Endometrial microvascular endothelial cells (primary cell): Measurements from ENCODE around the gene ELAVL4. TPM values are rescaled to one million over a fixed set of nuclear protein-coding genes. Genes with fewer than 3 reads are reported as not detected.

Source experiments
- in situ Hi-C: cut with HindIII; loops from 2 replicates; pipeline ENCODE4 v1.10.0; 2017; ENCODE audit warnings: low sequenced_read_pairs, low pct_unique_long_range_greater_than_20kb; ENCODE audit errors: inconsistent ontology term
- total RNA-seq: library from RNA; depleted of rRNA; stranded (reverse); fragments of >200 nt; gene quantifications from one replicate; pipeline ENCODE4 v1.2.3, GENCODE V29; 2015; ENCODE audit errors: inconsistent ontology term

The ELAVL4 gene
- total RNA-seq, 1 donor from 2014 or later = not detected

DNA sequence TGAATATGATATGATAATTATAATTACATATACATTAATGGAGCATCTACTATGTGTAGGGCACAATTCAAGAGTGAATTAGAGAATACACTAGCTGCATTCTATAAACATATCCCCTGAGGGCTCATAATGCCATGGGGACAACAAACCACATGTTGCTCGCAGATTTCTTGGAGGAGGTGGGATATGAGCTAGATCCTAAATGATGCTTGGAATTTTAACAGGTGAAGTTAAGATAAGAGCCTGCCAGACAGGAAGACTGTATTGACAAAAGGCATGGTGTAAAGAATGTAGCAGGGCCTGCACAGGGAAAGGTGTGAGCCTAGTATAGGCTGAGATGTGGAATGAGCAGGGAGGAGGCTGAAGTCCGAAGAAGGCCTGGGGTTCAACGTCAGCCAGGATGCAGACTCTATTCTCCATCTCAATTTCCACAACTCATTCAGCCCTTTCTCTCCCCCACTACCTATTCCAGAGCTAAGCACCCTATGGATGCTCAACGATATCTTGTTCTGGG is 120.2 kb downstream of the ELAVL4 start:
- in situ Hi-C loops = no loop called here

DNA sequence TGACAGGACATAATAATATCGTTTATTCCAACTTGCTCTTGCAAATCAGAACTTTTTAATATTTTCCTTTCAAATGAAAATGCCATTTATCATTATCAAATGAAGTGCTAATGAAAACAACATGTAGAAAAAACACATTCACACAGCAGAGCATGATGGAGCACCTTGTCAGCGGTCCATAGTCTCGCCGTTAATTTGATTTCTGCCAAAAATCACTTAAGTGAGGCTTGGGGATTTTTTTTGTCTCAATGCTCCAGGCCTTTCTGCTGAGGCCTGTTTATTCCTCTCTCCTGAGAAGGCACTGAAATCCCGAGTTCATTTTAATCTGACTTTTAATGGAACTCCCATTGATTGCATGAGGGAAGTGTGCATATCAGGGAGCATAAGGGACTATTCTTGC is 122.5 kb downstream of the ELAVL4 start:
- in situ Hi-C loops = no loop called here

DNA sequence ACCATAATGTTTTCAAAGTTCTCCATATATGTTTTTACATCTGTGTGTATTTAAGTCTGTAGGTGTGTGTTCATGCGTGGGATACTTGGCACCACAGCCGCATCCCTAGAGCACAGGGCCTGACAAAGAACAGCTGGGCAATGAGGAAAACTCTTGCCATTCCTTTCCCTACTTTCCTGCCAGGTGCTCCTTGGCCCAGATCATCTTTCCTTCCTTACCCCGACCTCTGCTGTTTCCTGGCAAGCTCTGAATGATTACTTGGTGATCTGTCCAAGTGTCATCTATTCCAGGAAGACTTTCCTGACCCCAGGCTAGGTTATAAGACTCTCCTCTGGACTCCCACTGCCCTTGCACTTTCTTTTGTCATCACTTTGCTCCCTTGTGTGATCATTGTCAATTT is 123.6 kb downstream of the ELAVL4 start:
- in situ Hi-C loops = no loop called here

DNA sequence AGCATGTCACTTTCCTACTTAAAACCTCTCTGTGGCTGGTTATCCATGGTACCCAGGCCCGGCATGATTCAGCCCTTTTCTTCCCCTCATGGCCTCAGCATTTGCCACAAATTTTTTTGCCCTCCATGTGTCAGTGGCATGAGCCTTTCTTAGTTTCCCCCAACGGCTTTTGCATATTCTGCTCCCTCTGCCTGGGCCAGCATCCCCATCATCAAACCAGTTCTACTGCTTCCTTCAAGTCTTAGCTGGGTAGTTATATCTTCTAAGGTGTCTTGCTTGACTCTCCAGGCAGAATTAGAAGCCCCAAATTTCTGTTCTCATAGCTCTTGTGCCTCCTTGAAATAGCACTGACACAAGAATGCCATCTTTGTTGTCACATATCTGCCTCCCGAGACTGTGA is 127.9 kb downstream of the ELAVL4 start:
- in situ Hi-C loops = no loop called here

DNA sequence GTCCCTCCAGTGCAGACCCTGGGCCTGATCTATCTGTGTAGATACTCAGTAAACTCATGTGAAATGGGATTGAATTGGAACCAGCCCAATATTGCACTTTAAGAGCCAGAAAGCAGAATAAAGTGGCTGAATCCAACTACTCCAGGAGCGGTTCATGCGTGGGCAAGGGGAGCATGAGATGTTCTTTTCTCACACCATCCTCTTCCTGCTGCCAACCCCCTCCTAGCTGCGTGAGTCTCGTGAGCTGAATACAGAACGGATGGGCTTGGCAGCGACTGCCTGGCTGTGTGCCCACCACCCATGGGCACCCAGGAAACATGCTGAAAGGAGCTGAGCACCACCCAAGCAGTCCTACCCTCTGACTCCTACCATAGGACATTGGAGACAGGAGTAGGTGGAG is 128.3 kb downstream of the ELAVL4 start:
- in situ Hi-C loops = no loop called here

DNA sequence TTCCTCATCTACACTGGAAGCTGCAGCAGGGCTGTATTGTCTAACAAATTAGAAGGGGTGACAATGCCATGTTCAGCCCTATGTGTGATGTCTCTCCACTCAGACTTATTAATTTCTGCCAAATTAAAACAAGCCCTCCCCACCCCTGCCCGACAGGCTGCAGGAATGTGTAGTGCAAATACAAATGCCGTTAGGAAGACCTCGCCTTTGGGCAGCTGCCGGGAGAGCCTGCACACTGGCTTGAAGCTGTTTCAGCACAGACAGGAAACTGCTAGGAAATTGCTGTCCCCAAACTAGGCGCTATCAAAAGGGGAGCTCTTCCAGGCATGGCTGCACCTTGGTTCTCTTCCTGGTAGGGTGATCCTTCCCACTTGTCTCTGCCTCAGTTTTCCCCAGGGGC is 135.2 kb downstream of the ELAVL4 start:
- in situ Hi-C loops = no loop called here

DNA sequence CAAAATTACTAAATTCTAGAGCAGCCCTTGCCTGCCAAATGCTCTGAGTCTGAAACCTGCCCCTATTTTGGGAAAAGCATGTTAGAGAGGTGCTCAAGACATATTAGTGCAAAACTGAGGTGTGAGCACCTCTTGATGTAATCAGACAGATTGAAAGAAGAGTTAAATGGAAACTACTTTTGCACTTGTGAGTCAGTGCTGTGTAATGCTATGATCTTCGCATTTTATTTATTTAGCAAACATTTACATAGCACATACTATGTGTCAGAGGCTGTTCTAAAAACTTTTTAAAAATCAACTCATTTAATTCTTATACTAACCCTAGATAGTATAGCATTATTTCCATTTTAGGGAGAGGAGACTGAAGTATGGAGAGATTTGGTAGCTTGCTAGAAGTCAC is 138.1 kb downstream of the ELAVL4 start:
- in situ Hi-C loops = no loop called here

DNA sequence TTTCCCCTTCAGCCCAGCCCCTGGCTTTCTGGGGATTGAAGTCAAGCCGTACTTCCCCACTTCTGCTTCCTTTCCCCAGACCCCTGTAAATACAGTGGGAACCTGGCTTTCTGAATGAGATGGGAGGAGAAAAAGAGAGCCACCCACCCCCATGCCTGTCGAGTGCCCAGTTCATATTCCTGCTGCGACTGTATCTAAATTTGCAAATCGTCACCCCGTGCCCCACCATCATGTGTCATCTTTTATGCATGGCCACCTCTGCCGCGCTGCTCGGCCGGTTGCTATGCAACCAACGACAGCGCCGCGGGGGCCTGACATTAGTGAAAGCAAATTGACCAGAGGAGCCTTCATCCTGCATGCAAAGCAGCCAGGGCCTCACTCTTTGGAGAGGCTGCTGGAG is 143.0 kb downstream of the ELAVL4 start:
- in situ Hi-C loops = no loop called here

DNA sequence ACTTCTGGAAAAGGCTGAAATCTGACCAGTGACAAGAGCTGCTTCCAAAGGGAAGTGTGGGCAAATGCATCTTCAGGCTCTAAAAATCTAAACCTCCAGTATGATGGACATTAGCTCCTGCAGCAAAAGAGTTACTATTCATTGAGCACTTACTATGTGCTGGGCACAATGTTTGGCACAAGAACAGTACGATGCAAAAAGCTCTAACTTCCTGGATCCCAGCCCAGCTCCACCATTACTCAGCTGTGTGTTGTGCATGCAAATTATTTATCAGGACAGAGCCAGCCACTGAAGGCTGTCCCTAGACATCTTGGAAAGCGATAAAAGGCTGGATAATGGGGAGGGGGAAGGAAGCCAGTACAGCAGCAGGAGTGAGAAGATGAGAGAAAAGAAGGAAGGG is 143.5 kb downstream of the ELAVL4 start:
- in situ Hi-C loops = no loop called here

Other genes with a start within 250 kb of the ELAVL4 start
- gene AGBL4, start 85.0 kb upstream of the ELAVL4 start, total RNA-seq = not detected